OCI-LY1 (cell line): Measurements from ENCODE around the gene SOWAHB.

Source experiments
- EZH2 ChIP-seq: fragments of 200-600 bp; sonication (generic), shearing (Covaris generic); IDR thresholded peaks from 2 replicates; pipeline ENCODE4 v1.8.0; 2017; ENCODE audit warnings: borderline replicate concordance, mixed run types, mild to moderate bottlenecking, antibody characterized with exemption, low read length, moderate library complexity, mixed read lengths
- TF ChIP-seq, protein P1 (sequence below): fragments of 200-600 bp; sonication (generic), shearing (Covaris generic); IDR thresholded peaks from 2 replicates; pipeline ENCODE4 v1.5.1; 2017; ENCODE audit warnings: mild to moderate bottlenecking, antibody characterized with exemption, low read length, moderate library complexity, mixed read lengths

DNA sequence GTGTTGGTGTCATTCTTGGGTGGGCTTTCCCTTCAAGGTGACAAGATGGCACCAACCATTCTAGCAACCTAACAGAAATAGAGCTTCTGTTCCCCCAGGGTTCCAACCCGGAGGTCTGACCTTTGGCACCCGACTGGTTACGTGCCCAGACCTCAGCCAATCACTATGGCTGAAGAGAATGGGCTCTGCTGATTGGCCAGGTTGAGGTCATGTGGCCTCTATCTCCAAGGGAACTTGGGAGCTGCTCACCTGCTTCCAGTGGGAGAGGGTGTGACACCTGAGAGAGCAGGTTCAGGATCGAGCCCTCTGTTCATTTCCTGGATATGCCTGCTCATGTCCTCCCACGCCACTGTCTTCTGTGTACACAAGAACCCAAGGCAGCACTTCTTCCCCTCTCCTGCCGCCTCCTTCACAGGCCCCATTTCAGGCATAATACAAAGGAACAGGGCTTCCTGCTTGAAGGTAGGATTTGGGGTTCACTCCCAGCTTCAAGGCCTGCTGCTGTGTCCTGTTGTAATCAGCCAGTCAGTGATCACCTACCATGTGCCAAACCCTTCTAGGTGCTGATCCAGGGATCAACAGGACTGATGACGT is 11.0 kb downstream of the SOWAHB start:
- TF ChIP-seq, protein P1, sequence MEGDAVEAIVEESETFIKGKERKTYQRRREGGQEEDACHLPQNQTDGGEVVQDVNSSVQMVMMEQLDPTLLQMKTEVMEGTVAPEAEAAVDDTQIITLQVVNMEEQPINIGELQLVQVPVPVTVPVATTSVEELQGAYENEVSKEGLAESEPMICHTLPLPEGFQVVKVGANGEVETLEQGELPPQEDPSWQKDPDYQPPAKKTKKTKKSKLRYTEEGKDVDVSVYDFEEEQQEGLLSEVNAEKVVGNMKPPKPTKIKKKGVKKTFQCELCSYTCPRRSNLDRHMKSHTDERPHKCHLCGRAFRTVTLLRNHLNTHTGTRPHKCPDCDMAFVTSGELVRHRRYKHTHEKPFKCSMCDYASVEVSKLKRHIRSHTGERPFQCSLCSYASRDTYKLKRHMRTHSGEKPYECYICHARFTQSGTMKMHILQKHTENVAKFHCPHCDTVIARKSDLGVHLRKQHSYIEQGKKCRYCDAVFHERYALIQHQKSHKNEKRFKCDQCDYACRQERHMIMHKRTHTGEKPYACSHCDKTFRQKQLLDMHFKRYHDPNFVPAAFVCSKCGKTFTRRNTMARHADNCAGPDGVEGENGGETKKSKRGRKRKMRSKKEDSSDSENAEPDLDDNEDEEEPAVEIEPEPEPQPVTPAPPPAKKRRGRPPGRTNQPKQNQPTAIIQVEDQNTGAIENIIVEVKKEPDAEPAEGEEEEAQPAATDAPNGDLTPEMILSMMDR, result no peak
- no peak for TF ChIP-seq EZH2
